ENCODE measurements around the gene GDF11.

The GDF11 gene

DNA sequence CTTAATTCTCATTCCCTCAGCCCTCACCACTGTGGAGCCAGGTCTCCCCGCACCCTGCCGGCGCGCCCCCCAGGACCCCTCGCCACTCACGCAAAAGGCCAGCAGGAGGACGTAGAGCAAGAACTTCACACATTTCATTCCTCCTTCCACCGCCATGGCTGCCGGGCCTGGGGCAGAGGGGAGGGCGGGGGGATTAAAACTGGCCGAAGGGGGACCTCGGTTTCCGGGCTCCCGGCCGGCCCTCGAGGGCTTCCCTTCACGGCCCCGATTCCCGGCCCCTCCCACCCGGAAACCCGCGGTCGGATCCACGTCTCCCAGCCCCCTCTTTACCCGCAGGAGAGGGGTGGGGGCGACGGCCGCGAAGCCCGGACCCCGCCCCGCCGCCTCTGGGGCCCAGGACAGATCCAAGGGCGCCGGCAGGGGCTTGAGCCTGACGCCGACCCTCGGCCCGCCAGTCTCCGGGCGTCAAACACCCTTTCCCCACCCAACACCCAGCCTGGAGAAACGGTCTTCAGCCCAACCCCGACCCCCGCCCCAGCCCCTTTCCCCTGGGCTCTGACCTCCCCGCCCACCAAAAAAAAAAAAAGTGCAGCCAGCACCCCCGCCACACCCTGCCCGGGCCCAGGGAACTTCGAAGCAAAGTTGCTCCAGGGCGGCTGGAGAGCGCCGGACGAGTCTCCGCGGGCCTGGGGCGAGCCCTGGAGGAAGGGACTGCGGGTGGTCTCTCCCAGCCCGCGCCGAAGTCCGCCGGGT, 14.6 kb upstream of the GDF11 start:
- Histone ChIP-seq H3K9me3 (ENCODE audit: control insufficient read depth, insufficient read depth, low read depth, low read length) (no peaks in the 10 kb centered on the region), H3K4me3 (ENCODE audit: low read depth, low read length) (peak overlapping the region; percentile 77), H3K27ac (ENCODE audit: extremely low read depth, low read depth, low read length) (peak overlapping the region; percentile 91), H3K4me1 (ENCODE audit: control insufficient read depth, insufficient read depth, low read length) (no peaks in the 10 kb centered on the region; the same call in 1 of the 2 replicates), H3K36me3 (ENCODE audit: control insufficient read depth in 2 of 2, insufficient read depth in 1 of 2, low read length in 2 of 2) (peaks cover 12 to 44% of the 10 kb centered on the region in 2 experiments)
- ChIA-PET CTCF (interaction anchor here (1.7 kb wide), 1 partner anchor 9 kb away, joined by 9 read pairs; no protein-coding TSS in a partner anchor), POLR2A (interaction anchor here (0.6 to 2.7 kb wide), 10 partner anchors 8 to 279 kb away, joined by 3 to 24 read pairs (median 6); partner anchors contain the start of genes DNAJC14, GDF11, ITGA7 and RAB5B)
- TF ChIP-seq SALL2 (tag by site-specific recombination; IDR thresholded peaks at IDR 0.05; ENCODE audit: borderline replicate concordance) (no peak), YY2 (tag by site-specific recombination; IDR thresholded peaks at IDR 0.05) (no peak), ZNF501 (tag by site-specific recombination; IDR thresholded peaks at IDR 0.05) (no peak), ZNF785 (tag by site-specific recombination; IDR thresholded peaks at IDR 0.05) (no peak), KLF8 (tag by site-specific recombination; IDR thresholded peaks at IDR 0.05) (peak; percentile 10; the same call in 1 of the 2 replicates), KLF1 (tag by site-specific recombination; IDR thresholded peaks at IDR 0.05) (0 out of 2 replicates have a peak, but pooled peaks have one; percentile 12), KLF16 (tag by site-specific recombination; IDR thresholded peaks at IDR 0.05) (peak; percentile 74), ZNF335 (tag by site-specific recombination; conservative IDR thresholded peaks at IDR 0.05) (0 out of 2 replicates have a peak, but pooled peaks have one; percentile 69), SCRT2 (tag by site-specific recombination; IDR thresholded peaks at IDR 0.05) (0 out of 2 replicates have a peak, but pooled peaks have one; percentile 8), ZNF394 (tag by site-specific recombination; IDR thresholded peaks at IDR 0.05; ENCODE audit: borderline replicate concordance) (0 out of 2 replicates have a peak, but pooled peaks have one; percentile 9), KLF9 (tag by site-specific recombination; IDR thresholded peaks at IDR 0.05; ENCODE audit: low read depth) (peak; percentile 38; the same call in 1 of the 2 replicates), ZNF184 (tag by site-specific recombination; IDR thresholded peaks at IDR 0.05) (no peak)
- TF ChIP-seq, protein P1, sequence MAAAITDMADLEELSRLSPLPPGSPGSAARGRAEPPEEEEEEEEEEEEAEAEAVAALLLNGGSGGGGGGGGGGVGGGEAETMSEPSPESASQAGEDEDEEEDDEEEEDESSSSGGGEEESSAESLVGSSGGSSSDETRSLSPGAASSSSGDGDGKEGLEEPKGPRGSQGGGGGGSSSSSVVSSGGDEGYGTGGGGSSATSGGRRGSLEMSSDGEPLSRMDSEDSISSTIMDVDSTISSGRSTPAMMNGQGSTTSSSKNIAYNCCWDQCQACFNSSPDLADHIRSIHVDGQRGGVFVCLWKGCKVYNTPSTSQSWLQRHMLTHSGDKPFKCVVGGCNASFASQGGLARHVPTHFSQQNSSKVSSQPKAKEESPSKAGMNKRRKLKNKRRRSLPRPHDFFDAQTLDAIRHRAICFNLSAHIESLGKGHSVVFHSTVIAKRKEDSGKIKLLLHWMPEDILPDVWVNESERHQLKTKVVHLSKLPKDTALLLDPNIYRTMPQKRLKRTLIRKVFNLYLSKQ (tag by site-specific recombination; IDR thresholded peaks at IDR 0.05; ENCODE audit: borderline replicate concordance): no peak
- TF ChIP-seq, protein P2, sequence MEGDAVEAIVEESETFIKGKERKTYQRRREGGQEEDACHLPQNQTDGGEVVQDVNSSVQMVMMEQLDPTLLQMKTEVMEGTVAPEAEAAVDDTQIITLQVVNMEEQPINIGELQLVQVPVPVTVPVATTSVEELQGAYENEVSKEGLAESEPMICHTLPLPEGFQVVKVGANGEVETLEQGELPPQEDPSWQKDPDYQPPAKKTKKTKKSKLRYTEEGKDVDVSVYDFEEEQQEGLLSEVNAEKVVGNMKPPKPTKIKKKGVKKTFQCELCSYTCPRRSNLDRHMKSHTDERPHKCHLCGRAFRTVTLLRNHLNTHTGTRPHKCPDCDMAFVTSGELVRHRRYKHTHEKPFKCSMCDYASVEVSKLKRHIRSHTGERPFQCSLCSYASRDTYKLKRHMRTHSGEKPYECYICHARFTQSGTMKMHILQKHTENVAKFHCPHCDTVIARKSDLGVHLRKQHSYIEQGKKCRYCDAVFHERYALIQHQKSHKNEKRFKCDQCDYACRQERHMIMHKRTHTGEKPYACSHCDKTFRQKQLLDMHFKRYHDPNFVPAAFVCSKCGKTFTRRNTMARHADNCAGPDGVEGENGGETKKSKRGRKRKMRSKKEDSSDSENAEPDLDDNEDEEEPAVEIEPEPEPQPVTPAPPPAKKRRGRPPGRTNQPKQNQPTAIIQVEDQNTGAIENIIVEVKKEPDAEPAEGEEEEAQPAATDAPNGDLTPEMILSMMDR (tag by site-specific recombination; IDR thresholded peaks at IDR 0.05): 0 out of 2 replicates have a peak, but pooled peaks have one; percentile 12
- TF ChIP-seq, protein P3, sequence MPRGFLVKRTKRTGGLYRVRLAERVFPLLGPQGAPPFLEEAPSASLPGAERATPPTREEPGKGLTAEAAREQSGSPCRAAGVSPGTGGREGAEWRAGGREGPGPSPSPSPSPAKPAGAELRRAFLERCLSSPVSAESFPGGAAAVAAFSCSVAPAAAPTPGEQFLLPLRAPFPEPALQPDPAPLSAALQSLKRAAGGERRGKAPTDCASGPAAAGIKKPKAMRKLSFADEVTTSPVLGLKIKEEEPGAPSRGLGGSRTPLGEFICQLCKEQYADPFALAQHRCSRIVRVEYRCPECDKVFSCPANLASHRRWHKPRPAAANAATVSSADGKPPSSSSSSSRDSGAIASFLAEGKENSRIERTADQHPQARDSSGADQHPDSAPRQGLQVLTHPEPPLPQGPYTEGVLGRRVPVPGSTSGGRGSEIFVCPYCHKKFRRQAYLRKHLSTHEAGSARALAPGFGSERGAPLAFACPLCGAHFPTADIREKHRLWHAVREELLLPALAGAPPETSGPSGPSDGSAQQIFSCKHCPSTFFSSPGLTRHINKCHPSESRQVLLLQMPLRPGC (tag by site-specific recombination; IDR thresholded peaks at IDR 0.05): no peak
- TF ChIP-seq, protein P4, sequence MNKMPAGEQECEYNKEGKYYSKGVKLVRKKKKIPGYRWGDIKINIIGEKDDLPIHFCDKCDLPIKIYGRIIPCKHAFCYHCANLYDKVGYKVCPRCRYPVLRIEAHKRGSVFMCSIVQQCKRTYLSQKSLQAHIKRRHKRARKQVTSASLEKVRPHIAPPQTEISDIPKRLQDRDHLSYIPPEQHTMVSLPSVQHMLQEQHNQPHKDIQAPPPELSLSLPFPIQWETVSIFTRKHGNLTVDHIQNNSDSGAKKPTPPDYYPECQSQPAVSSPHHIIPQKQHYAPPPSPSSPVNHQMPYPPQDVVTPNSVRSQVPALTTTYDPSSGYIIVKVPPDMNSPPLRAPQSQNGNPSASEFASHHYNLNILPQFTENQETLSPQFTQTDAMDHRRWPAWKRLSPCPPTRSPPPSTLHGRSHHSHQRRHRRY (tag by site-specific recombination; IDR thresholded peaks at IDR 0.05): no peak
- TF ChIP-seq, protein P5, sequence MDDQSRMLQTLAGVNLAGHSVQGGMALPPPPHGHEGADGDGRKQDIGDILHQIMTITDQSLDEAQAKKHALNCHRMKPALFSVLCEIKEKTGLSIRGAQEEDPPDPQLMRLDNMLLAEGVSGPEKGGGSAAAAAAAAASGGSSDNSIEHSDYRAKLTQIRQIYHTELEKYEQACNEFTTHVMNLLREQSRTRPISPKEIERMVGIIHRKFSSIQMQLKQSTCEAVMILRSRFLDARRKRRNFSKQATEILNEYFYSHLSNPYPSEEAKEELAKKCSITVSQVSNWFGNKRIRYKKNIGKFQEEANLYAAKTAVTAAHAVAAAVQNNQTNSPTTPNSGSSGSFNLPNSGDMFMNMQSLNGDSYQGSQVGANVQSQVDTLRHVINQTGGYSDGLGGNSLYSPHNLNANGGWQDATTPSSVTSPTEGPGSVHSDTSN (CRISPR knock-in tag; IDR thresholded peaks at IDR 0.05): no peak
- TF ChIP-seq, protein P6, sequence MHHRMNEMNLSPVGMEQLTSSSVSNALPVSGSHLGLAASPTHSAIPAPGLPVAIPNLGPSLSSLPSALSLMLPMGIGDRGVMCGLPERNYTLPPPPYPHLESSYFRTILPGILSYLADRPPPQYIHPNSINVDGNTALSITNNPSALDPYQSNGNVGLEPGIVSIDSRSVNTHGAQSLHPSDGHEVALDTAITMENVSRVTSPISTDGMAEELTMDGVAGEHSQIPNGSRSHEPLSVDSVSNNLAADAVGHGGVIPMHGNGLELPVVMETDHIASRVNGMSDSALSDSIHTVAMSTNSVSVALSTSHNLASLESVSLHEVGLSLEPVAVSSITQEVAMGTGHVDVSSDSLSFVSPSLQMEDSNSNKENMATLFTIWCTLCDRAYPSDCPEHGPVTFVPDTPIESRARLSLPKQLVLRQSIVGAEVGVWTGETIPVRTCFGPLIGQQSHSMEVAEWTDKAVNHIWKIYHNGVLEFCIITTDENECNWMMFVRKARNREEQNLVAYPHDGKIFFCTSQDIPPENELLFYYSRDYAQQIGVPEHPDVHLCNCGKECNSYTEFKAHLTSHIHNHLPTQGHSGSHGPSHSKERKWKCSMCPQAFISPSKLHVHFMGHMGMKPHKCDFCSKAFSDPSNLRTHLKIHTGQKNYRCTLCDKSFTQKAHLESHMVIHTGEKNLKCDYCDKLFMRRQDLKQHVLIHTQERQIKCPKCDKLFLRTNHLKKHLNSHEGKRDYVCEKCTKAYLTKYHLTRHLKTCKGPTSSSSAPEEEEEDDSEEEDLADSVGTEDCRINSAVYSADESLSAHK (tag by site-specific recombination; IDR thresholded peaks at IDR 0.05): no peak
- TF ChIP-seq, protein P7, sequence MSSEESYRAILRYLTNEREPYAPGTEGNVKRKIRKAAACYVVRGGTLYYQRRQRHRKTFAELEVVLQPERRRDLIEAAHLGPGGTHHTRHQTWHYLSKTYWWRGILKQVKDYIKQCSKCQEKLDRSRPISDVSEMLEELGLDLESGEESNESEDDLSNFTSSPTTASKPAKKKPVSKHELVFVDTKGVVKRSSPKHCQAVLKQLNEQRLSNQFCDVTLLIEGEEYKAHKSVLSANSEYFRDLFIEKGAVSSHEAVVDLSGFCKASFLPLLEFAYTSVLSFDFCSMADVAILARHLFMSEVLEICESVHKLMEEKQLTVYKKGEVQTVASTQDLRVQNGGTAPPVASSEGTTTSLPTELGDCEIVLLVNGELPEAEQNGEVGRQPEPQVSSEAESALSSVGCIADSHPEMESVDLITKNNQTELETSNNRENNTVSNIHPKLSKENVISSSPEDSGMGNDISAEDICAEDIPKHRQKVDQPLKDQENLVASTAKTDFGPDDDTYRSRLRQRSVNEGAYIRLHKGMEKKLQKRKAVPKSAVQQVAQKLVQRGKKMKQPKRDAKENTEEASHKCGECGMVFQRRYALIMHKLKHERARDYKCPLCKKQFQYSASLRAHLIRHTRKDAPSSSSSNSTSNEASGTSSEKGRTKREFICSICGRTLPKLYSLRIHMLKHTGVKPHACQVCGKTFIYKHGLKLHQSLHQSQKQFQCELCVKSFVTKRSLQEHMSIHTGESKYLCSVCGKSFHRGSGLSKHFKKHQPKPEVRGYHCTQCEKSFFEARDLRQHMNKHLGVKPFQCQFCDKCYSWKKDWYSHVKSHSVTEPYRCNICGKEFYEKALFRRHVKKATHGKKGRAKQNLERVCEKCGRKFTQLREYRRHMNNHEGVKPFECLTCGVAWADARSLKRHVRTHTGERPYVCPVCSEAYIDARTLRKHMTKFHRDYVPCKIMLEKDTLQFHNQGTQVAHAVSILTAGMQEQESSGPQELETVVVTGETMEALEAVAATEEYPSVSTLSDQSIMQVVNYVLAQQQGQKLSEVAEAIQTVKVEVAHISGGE (tag by site-specific recombination; conservative IDR thresholded peaks at IDR 0.05; ENCODE audit: low read depth): peak; percentile 36; the same call in 1 of the 2 replicates
- TF ChIP-seq, protein P8, sequence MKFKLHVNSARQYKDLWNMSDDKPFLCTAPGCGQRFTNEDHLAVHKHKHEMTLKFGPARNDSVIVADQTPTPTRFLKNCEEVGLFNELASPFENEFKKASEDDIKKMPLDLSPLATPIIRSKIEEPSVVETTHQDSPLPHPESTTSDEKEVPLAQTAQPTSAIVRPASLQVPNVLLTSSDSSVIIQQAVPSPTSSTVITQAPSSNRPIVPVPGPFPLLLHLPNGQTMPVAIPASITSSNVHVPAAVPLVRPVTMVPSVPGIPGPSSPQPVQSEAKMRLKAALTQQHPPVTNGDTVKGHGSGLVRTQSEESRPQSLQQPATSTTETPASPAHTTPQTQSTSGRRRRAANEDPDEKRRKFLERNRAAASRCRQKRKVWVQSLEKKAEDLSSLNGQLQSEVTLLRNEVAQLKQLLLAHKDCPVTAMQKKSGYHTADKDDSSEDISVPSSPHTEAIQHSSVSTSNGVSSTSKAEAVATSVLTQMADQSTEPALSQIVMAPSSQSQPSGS (tag by site-specific recombination; IDR thresholded peaks at IDR 0.05; ENCODE audit: low read depth): no peak
